ENCODE measurements around the gene CDX2. TPM values are rescaled to one million over a fixed set of nuclear protein-coding genes. Genes with fewer than 3 reads are reported as not detected.
A peak's percentile ranks its signal among the peaks of the same experiment; 100 is the strongest.

CDX2 gene
- total RNA-seq, 1 donor from 2014 or later: 24.8 TPM

DNA sequence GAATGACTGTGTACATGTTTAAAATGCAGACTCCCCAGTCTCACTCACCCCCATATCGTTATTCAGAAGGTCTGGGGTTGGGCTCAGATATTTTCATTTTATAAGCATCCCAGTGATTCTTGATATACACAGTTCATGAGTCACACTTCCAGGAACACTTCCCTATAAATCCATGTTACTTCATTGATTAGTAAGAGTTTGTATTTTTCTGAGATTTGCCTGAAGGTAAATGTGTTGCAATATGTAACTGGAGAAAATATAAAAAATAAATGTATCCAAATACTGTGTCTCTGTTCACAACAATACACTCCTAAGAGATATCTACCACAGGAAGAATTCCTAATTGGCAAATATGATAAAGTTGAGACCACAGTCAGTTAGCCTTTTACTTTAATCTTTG, 56.0 kb downstream of the CDX2 start:
- Mint-ChIP-seq H3K36me3 (ENCODE audit: insufficient read depth) (peaks cover 1% of the 10 kb centered on the region), H3K4me1 (ENCODE audit: low read depth) (peaks cover 69% of the 10 kb centered on the region), H3K4me3 (ENCODE audit: low read depth) (no peak overlapping the region), H3K27me3 (no peaks in the 10 kb centered on the region), H3K9me3 (ENCODE audit: low read depth) (no peaks in the 10 kb centered on the region), H3K27ac (peak overlapping the region; percentile 85)
- no peak for DNase-seq (ENCODE audit: low spot score, unreplicated experiment)
- no peak for TF ChIP-seq CTCF (IDR thresholded peaks at IDR 0.05; ENCODE audit: unreplicated experiment)

GRCh38 chr13:27911521-27911920, 57.6 kb downstream of the CDX2 start:
- Mint-ChIP-seq H3K9me3 (ENCODE audit: low read depth) (no peaks in the 10 kb centered on the region), H3K4me3 (ENCODE audit: low read depth) (peak overlapping the region; percentile 10), H3K36me3 (ENCODE audit: insufficient read depth) (peaks cover 1% of the 10 kb centered on the region), H3K4me1 (ENCODE audit: low read depth) (peaks cover 77% of the 10 kb centered on the region), H3K27ac (peak overlapping the region; percentile 91), H3K27me3 (no peaks in the 10 kb centered on the region)
- no peak for TF ChIP-seq CTCF (IDR thresholded peaks at IDR 0.05; ENCODE audit: unreplicated experiment)
- no peak for DNase-seq (ENCODE audit: low spot score, unreplicated experiment)

Other genes with a start within 250 kb of the CDX2 start
- gene GSX1, start 176.8 kb downstream of the CDX2 start, total RNA-seq: not detected in 2 replicates
- 260 and 303 TPM in 2 replicates for gene PDX1, start 49.3 kb downstream of the CDX2 start, total RNA-seq
- not detected in 2 replicates for gene URAD, start 19.4 kb upstream of the CDX2 start, total RNA-seq
- 0.09 and 0.17 TPM in 2 replicates for gene FLT3, start 131.3 kb upstream of the CDX2 start, total RNA-seq
- gene PAN3, start 169.2 kb upstream of the CDX2 start, total RNA-seq: 55.9 and 59.0 TPM in 2 replicates

All from progenitor cell of endocrine pancreas (in vitro differentiated cells).